Renal pelvis (tissue), 4 donors: Measurements from ENCODE around the gene PDIA3. TPM values are rescaled to one million over a fixed set of nuclear protein-coding genes. Genes with fewer than 3 reads are reported as not detected.
"Not testable (repeated sequence)": the region's sequence is repeated elsewhere in the genome, so short reads cannot be mapped to it uniquely, and the experiment has no call there.

Experiments used
- DNase-seq: peaks from one replicate; pipeline ENCODE4 v3.0.0-alpha.2; 2013
- polyA plus RNA-seq, 3 donors: library from polyadenylated mRNA; unstranded; fragments of 120-200 nt; gene quantifications; one replicate each; pipeline ENCODE4 v1.2.1, GENCODE V29; 2013; ENCODE audit not compliant: insufficient read length in 3 of 3

Gene PDIA3
- polyA plus RNA-seq, 3 donors: 489 to 632 (median 518) TPM

DNA sequence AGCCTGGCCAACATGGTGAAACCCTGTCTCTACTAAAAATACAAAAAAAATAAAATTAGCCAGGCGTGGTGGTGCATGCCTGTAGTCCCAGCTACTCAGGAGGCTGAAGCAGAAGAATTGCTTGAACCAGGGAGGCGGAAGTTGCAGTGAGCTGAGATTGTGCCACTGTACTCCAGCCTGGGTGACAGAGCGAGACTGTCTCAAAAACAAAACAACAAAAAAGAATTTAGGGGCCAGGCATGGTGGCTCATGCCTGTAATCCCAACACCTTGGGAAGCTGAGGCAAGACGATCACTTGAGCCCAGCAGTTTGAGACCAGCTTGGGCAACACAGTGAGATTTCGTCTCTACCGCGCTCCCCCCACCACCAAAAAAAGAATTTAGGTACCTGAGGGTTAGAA lies 56.4 kb downstream of the PDIA3 start:
- not testable (repeated sequence) for DNase-seq

DNA sequence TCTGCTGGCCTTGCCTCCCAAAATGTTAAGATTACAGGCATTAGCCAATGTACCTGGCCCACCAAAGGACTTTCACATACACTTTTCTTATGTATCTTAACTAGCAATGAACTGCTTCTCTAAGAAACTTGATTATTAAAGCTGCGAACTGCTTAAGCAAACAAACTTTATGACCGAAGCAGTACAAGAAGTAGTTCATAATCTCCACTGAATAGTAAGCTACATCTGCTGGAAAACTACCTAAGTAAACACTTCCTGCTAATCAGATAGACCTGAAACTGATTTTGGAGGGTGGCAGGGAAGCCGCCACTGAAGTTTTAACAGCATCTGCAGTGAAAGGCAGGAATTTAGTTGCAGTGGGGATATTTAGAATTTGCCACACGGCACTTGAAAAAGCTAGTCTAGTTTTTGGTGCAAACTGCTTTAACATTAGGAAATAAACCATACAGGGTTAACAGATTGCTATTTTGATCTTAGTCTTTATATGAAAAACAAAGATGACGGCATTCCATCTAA lies 62.3 kb downstream of the PDIA3 start:
- DNase-seq: no peak

DNA sequence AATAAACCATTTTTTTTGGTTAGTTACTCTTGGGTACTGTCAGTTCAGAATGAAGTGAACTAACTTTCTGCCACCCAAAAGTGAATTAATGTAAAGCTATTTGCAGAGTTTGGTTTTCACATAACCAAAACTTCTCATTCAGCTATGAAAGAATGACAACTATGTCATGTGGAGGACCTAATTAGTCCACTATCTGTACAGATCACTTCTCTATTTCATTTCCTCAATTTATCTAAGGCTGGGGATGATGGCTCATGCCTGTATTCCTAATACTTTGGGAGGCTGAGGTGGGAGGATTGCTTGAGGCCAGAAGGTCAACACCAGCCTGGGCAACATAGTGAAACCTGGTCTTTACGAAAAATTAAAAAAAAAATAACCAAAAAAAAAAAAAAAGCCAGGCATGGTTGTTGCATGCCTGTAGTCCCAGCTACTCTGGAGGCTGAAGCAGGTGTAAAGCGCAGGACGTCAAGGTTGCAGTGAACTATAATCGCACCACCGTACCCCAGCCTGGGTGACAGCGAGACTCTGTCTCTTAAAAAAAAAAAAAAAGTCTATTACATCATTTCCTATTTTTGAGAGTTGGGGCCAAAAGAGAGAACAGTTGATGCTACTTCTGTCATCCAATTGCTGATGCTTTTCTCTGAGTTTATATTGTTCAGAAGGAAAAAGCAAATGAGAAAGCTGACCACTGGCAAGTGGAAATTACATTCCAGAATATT lies 62.9 kb downstream of the PDIA3 start:
- no peak for DNase-seq

DNA sequence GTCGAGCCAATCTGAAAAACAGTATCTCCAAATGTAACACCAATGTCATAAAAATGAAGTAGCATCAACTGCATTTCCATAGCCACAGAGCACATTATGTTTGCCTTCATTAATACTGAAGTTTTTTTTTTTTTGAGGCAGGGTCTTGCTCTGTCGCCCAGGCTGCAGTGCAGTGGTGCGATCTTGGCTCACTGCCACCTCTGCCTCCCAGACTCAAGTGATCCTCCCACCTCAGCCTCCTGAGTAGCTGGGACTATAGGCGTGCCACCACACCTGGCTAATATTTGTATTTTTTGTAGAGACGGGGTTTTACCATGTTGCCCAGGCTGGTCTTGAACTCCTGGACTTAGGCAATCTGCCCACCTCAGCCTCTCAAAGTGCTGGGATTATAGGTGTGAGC lies 68.8 kb downstream of the PDIA3 start:
- not testable (repeated sequence) for DNase-seq

DNA sequence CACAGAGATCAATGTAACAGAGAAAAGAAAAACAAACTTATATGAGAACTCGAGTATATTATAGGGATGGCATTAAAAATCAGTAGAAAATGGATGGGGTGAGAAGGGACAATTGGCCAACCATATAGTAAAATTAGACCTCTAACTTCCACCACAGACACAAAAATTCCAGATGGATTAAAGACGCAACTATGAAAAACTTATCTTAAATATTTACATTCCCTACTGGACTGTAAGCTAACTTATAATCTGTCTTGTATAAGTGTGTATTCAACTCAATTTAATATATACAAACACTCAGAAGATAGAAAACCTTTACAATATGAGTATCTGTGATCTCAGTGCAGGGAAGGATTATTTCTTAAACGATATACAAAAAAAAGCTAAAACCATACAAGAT lies 75.3 kb downstream of the PDIA3 start:
- no peak for DNase-seq

Other genes starting within 250 kb of the PDIA3 start
- gene MAP1A, start 228.8 kb upstream of the PDIA3 start, polyA plus RNA-seq: 1 to 10 TPM; 7.7 to 9.6 (median 8.2) TPM
- gene PPIP5K1, start 156.2 kb upstream of the PDIA3 start, polyA plus RNA-seq: 10 to 100 TPM; 21.1 to 41.8 (median 36.1) TPM
- 1 to 10 TPM; 2.2 to 3.4 (median 3.2) TPM for gene CKMT1B, start 152.4 kb upstream of the PDIA3 start, polyA plus RNA-seq
- gene STRC, start 127.6 kb upstream of the PDIA3 start, polyA plus RNA-seq: 1 to 10 TPM in 2 of 3 donors, under 1 TPM in 1; 0.63 to 1.8 (median 1.2) TPM
- gene CATSPER2, start 97.6 kb upstream of the PDIA3 start, polyA plus RNA-seq: 10 to 100 TPM in 1 of 3 donors, 1 to 10 TPM in 2; 3.3 to 13.3 (median 9.4) TPM
- 1 to 10 TPM; 2.6 to 3.5 (median 3.3) TPM for gene CKMT1A, start 52.6 kb upstream of the PDIA3 start, polyA plus RNA-seq
- gene ELL3, start 30.5 kb downstream of the PDIA3 start, polyA plus RNA-seq: 1 to 10 TPM; 3.1 to 3.2 (median 3.2) TPM
- gene SERF2, start 45.9 kb downstream of the PDIA3 start, polyA plus RNA-seq: 100 to 1,000 TPM; 586 to 760 (median 676) TPM
- under 1 TPM in 2 of 3 donors, not detected in 1; 0.25 to 0.47 TPM for gene SERINC4, start 53.8 kb downstream of the PDIA3 start, polyA plus RNA-seq
- gene HYPK, start 54.2 kb downstream of the PDIA3 start, polyA plus RNA-seq: 10 to 100 TPM; 12.9 to 21.1 (median 13.3) TPM
- gene MFAP1, start 78.3 kb downstream of the PDIA3 start, polyA plus RNA-seq: 10 to 100 TPM; 58.3 to 74.3 (median 71.1) TPM
- gene WDR76, start 80.6 kb downstream of the PDIA3 start, polyA plus RNA-seq: 10 to 100 TPM; 12.6 to 14.0 (median 13.9) TPM